Heart left ventricle (tissue), 13 donors: ENCODE measurements around the gene CCDC134.
A peak's percentile ranks its signal among the peaks of the same experiment; 100 is the strongest.

Experiments
- POLR2A ChIP-seq, 2 donors: fragments of 450-650 bp; IDR thresholded peaks; one replicate each; pipeline ENCODE4 v1.6.1; 2017; ENCODE audit warnings: antibody characterized with exemption in 2 of 2, mild to moderate bottlenecking in 2 of 2, moderate library complexity in 2 of 2
- TF ChIP-seq, protein P1 (sequence below), 12 donors: fragments of 200-600 bp; sonication (generic) in 4 of 12; IDR thresholded peaks; one replicate each; pipeline versions ENCODE4 v1.5.0 to v1.8.0; 2018 to 2022; ENCODE audit warnings: antibody characterized with exemption in 12 of 12, mild to moderate bottlenecking in 5 of 12
- donor health status: ischemic (EF 13 %, LVEDD 7.1; RV severe dilation, severe dysfunction).
- donor health status: DM: no; HTN: yes; CAD: no.
- donor health status: DM: no; HTN: no; CAD: no.
- donor health status: ischemic (EF 25% LVEDD 6.9; RV normal size, moderate dysfunction).
- donor health status: ischemic (EF 25% LVEDD 5.7; RV mildly dilated, moderate dysfunction).
- donor health status: ischemic (EF 35%, LVEDD 5.7; RV mildly dilated, moderate dysfunction).
- donor health status: nonischemic (EF 11% LVEDD 7.7; RV severe dilation, severe dysfunction).
- donor health status: DM: yes; HTN: yes; CAD: no.
- donor health status: PGD.
- donor health status: ischemic (EF 29% LVEDD 5.4; RV normal size, mild dysfunction).
- donor health status: nonischemic (EF 23%, LVEDD 6.1; RV moderate dilation, normal function).

GRCh38 chr22:41762980-41763779, 37.3 kb upstream of the CCDC134 start:
- TF ChIP-seq, protein P1, sequence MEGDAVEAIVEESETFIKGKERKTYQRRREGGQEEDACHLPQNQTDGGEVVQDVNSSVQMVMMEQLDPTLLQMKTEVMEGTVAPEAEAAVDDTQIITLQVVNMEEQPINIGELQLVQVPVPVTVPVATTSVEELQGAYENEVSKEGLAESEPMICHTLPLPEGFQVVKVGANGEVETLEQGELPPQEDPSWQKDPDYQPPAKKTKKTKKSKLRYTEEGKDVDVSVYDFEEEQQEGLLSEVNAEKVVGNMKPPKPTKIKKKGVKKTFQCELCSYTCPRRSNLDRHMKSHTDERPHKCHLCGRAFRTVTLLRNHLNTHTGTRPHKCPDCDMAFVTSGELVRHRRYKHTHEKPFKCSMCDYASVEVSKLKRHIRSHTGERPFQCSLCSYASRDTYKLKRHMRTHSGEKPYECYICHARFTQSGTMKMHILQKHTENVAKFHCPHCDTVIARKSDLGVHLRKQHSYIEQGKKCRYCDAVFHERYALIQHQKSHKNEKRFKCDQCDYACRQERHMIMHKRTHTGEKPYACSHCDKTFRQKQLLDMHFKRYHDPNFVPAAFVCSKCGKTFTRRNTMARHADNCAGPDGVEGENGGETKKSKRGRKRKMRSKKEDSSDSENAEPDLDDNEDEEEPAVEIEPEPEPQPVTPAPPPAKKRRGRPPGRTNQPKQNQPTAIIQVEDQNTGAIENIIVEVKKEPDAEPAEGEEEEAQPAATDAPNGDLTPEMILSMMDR (IDR thresholded peaks at IDR 0.05), result peak in 8 of 12 donors; percentile 7 to 32 (median 24)
- no peak for TF ChIP-seq POLR2A (IDR thresholded peaks at IDR 0.05)
